NCI-H1417 treated with DMSO at 0.1 percent for 48 hours (cell line): Measurements from ENCODE around the gene LGALS14.
"Not testable (repeated sequence)": the region's sequence is repeated elsewhere in the genome, so short reads cannot be mapped to it uniquely, and the experiment has no call there.

Experiments
- DNase-seq: peaks from one replicate; lab custom pipeline; 2025; lab: John Stamatoyannopoulos, UW

Gene LGALS14, protein sequence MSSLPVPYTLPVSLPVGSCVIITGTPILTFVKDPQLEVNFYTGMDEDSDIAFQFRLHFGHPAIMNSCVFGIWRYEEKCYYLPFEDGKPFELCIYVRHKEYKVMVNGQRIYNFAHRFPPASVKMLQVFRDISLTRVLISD

DNA sequence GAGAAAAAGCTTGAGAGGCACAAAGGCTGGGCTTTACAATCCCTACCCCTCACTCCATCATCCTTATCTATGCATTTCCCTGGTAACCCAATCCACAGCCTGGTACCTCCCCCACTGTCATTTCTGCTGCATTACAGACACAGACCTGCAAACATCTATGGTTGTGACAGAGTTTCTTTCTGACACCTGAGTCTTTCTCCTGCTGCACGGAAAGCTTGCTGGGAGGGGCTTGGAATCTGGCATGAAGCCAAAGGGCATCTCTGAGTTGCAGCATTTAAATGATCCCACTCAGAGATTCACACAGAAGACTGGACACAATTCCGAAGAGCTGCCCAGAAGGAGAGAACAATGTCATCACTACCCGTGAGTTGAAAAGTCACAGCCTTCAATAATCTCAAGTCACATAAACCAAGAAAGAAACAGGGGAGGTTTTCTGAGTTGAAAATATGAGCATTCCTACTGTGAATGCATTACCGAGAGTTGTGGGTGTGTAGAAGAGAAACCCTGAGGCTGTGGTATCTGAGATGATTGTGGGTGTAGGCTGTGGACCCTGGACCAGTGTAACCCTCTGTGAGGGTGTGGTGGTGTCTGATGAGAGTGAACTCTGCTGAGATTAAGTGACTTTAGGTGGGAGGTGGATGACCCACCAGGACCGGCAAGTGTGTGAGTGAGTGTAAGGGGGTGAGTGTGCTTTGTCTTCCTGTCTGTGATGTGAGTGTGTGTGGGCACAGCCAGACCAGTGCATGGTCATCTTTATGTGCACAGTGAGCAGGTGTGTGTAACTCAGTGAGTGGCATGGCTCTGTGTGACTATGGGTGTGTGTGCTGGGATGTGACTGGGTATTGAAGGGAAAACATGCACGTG is at the start of gene LGALS14:
TSS of gene LGALS14 (plus strand) at position 301 of the 864 bp plus-strand sequence. CDS start at position 349, 48 bp downstream.
- no peak for DNase-seq

- no peak for DNase-seq
These were observed 48.7 kb upstream of the LGALS14 start, which contains the start of gene LGALS16 for GRCh38 chr19:39655613-39656012. Gene LGALS16, plus strand, starts transcription at chr19:39655913. Its CDS starts 49 bp downstream, at chr19:39655962.

GRCh38 chr19:39659791-39660190 is 44.5 kb upstream of the LGALS14 start:
- no peak for DNase-seq

GRCh38 chr19:39660661-39661060 is 43.6 kb upstream of the LGALS14 start:
- no peak for DNase-seq

GRCh38 chr19:39661565-39661964 is 42.7 kb upstream of the LGALS14 start:
- DNase-seq: no peak

GRCh38 chr19:39669860-39670259 is 34.4 kb upstream of the LGALS14 start:
- not testable (repeated sequence) for DNase-seq

DNA sequence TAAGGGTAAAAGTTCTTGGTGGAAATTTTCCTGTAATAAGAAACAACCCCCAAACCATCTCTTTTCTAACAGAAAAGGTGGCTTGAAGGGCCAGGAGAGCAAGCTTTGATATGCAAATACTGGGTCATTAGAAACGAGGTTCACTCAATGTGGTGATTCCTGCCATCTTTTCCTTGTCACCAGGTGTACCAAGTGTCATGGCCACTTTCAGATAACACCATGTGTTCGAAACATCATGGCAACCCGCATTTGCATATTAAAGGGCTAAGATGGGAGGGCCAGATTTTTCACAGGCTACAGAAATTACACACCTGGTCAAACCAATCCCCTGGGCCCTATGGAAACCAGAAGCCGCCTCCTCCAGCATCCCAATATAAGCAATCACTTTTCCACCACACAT is 33.3 kb upstream of the LGALS14 start:
- DNase-seq: no peak

- DNase-seq: no peak
These were observed 32.4 kb upstream of the LGALS14 start for GRCh38 chr19:39671739-39672363.

GRCh38 chr19:39672473-39672872 is 31.8 kb upstream of the LGALS14 start:
- DNase-seq: no peak

DNA sequence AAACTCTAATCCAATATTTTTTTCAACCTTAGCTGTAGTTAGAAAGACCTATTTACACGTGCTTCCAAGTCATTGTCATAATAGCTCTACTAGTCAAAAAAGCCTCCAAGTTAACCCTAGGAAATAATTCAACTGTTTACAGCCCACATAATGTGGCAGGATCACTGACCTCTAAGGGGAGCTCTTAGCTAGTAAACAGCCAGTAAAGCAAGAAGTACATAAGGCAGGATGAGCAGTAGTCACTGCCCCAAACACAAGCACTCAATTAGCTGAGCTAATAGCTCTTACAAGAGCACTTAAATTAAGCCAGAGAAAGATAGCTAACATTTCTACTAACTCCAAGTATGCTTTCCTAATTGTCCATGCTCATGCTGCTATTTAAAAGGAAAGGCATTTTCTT is 30.4 kb upstream of the LGALS14 start:
- DNase-seq: not testable (repeated sequence)

GRCh38 chr19:39676004-39676403 is 28.3 kb upstream of the LGALS14 start:
- no peak for DNase-seq

DNA sequence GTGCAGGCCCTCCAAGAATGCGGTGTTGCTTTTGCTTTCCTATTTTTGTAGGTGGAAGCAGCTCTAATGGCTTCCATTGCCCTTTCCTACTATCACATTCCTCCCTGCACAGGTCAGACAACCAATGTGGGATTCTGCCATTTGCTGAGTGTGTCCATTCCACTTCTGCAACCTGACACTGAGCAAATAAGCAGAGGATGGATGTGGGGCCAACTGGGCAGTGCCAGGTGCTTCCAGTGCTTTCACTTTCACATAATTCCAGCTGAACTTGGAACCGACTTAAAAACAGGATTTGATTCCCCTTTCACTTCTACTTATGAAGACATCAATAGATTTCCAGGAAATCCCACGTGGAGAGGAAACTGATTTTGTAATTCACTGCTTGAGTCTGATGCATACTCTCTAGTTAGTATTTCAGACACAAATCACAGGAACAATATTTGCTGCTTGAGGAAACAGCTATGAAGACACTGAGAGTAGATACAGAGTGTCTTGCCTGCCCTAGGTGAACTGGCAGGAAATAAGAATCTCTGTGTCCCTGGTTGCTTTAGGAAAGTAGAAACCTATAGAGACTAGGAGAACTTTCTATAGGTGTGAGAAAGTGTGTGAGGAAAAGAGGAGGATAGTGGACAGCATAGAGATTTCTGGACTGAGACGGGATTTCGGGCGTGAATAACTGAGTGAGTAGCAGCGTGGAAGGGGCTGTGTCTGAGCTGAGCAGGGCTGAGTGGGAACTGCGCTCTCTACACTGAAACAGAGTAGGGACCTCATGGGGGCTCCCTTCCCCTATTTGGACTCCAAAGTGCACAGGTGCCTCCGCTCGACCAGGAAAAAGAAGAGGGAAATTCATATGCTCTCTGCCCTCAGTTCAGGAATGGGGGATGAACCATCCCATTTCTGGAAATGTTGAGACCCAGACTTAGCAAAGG is 26.1 kb upstream of the LGALS14 start:
- no peak for DNase-seq

GRCh38 chr19:39679056-39679790 is 25.1 kb upstream of the LGALS14 start:
- no peak for DNase-seq

GRCh38 chr19:39679791-39680168 is 24.5 kb upstream of the LGALS14 start:
- DNase-seq: no peak

DNA sequence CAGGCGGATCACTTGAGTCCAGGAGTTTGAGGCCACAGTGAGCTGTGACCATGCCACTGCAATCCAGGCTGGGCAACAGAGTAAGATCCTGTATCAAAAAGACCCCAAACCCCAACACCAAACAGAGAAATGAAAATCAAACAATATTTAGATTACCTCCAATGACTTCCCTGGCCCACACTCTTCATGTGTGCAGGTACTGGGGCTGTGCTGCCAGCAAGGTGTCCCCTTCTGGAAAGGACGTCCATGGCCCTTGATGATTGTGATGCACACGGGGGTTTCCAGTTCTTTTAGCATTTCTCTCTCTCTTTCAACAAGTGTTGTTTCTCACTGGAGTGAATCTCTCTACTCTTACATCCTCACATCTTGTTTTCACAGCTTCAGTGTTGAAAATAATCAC is 23.7 kb upstream of the LGALS14 start:
- DNase-seq: no peak

DNA sequence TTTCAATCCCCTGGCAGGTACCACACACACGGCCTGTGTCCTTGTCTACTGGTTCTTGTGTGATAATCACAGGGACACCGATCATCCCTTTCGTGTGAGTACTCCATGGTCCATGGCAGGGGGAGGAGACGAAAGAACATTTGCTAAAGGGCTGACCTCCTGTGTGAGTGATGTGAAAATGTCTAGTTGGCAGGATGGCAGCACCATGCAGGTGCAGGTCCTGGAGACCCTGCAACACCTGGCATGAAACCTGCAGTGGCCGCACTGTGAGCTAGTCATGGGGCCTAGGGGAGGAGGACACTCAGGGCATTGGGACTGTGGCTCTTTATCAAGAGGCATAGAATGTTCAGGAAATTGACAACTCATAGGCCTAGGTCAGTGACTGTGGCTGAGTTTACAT is 22.9 kb upstream of the LGALS14 start:
- no peak for DNase-seq

GRCh38 chr19:39684267-39684666 is 20.0 kb upstream of the LGALS14 start:
- DNase-seq: no peak

DNA sequence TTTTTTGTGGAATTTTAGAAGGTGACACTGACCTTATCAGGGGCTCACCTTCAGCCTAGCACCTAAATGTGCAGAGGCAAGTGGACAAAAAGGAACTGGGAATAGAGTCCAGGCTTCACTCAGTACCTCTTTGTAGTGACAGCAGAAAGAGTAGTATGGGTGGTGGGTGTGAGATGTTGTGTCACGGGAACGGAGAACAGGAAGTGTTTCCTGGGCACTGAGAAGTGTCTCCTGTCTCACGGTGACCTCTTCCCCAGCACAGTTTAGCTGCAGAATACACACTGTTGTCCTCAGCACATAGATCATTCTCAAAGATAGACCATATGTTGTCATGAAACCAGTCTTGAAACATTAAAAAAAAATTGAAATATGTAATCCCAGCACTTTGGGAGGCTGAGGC is 17.5 kb upstream of the LGALS14 start:
- DNase-seq: no peak

- not testable (repeated sequence) for DNase-seq
These were observed 15.6 kb upstream of the LGALS14 start for GRCh38 chr19:39688637-39689036.

- DNase-seq: no peak
These were observed 12.1 kb upstream of the LGALS14 start for GRCh38 chr19:39692166-39692565.

DNA sequence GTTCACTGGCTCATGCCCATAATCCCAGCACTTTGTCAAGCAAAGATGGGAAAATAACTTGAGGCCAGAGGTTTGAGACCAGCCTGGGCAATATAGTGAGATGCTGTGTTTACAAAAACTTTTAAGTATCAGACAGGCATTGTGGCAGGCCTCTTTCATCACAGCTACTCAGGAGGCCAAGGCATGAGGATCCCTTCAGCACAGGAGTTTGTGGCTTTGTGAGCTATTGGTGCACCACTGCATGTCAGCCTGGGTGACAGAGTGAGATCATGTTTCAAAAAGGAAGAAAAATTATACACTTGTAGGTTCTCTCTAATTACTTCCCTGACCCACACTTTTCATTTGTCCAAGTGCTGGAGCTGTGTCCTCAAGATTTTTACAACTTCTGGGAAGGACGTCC is 11.5 kb upstream of the LGALS14 start:
- no peak for DNase-seq
